Measurements from ENCODE around the gene KCNIP4.

Gene KCNIP4

DNA sequence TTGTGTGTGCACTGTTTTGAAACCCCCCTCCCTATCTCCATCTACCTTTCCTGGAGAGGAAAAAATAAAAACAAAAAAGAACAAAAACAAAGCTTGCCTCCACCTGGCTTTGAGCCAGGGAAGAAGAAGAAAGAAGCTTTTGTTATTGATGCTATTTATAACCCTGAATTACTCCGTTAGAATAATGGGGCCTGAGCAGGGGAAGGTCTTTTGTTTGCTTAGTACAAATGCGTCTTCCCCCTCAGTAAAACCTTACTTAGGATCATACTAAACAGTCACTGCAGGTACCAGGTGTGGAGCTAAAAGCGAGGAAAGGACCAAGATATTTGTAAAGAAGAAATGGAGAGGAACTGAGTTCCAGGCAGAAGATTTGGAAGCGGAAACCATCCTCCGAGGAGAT, 352.1 kb downstream of the KCNIP4 start:
- Histone ChIP-seq H3K9me3 (ENCODE audit: control insufficient read depth in 2 of 2, low read length in 2 of 2) (no peaks in the 10 kb centered on the region), H3K36me3 (ENCODE audit: control insufficient read depth in 2 of 2, insufficient read depth in 2 of 2, low read length in 2 of 2) (no peaks in the 10 kb centered on the region), H3K27ac (ENCODE audit: low read length) (no peak overlapping the region), H3K27me3 (ENCODE audit: control insufficient read depth in 1 of 2, insufficient read depth in 2 of 2, low read length in 2 of 2) (no peaks in the 10 kb centered on the region), H3K9ac (ENCODE audit: low read length in 2 of 2) (no peak overlapping the region), H3K4me1 (ENCODE audit: control insufficient read depth, insufficient read depth, low read length) (no peaks in the 10 kb centered on the region), H3K4me3 (ENCODE audit: low read length in 2 of 2) (no peak overlapping the region)

DNA sequence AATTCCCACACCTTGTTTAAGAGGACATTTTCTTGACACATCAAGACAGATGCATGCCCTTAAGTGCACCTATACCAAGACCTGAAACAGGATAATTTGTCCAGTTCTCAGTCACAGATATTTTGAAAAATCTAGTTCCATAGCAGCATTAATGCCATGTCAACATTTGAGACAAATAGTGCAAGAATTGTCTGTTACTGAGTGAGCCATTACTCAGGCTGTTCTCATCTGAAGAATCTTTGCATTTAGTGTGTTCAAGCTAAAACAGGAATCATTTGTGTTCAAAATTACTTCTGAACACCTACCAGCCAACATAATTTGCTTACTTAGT, 354.9 kb downstream of the KCNIP4 start:
- Histone ChIP-seq H3K27ac (ENCODE audit: low read length) (no peak overlapping the region), H3K27me3 (ENCODE audit: control insufficient read depth in 1 of 2, insufficient read depth in 2 of 2, low read length in 2 of 2) (no peaks in the 10 kb centered on the region), H3K4me1 (ENCODE audit: control insufficient read depth, insufficient read depth, low read length) (no peaks in the 10 kb centered on the region)

DNA sequence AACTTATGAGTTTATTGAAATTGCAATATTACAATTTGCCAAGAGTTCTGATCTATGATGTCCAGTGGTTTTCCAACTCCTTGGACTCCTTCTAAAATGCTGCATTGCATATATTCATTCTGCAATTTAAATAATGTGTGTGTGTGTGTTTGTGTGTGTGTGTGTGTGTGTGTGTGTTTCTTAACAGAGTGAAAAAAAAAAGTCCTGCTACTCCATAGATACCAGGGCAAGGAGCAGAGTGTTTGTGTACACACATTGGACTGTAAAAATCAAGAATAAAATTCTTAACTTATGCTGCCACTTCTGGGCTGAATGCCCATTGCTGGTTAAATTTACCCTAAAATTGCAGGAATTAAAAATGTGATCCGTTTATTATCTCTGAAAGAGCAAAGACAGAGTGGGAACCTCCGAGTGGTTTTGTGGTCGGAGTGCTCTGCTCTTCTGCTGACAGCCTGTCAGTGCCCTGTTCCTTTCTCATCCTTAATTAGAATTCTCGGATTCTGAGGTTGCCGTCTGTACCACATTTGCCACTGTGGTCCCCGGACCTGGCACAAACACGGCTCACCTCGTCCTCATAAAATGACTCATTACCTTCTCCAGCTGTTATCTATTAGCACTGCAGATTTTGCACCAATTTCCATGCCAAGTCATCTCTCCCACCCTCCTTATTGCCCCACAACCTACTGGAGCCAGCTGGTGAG, 355.5 kb downstream of the KCNIP4 start:
- no peaks in the 10 kb centered on the region for H3K27me3 ChIP-seq (ENCODE audit: control insufficient read depth in 1 of 2, insufficient read depth in 2 of 2, low read length in 2 of 2)
- H3K27ac ChIP-seq (ENCODE audit: low read length): no peak overlapping the region
- H3K36me3 ChIP-seq (ENCODE audit: control insufficient read depth in 2 of 2, insufficient read depth in 2 of 2, low read length in 2 of 2): no peaks in the 10 kb centered on the region
- no peak overlapping the region for H3K4me3 ChIP-seq (ENCODE audit: low read length in 2 of 2)
- no peaks in the 10 kb centered on the region for H3K9me3 ChIP-seq (ENCODE audit: control insufficient read depth in 2 of 2, low read length in 2 of 2)
- H3K4me1 ChIP-seq (ENCODE audit: control insufficient read depth, insufficient read depth, low read length): no peaks in the 10 kb centered on the region
- H3K9ac ChIP-seq (ENCODE audit: low read length in 2 of 2): no peak overlapping the region

More for the DNA sequence above, 354.9 kb downstream of the KCNIP4 start:
- H3K9me3 ChIP-seq (ENCODE audit: control insufficient read depth in 2 of 2, low read length in 2 of 2): no peaks in the 10 kb centered on the region
- H3K4me3 ChIP-seq (ENCODE audit: low read length in 2 of 2): no peak overlapping the region
- H3K36me3 ChIP-seq (ENCODE audit: control insufficient read depth in 2 of 2, insufficient read depth in 2 of 2, low read length in 2 of 2): no peaks in the 10 kb centered on the region
- H3K9ac ChIP-seq (ENCODE audit: low read length in 2 of 2): no peak overlapping the region

DNA sequence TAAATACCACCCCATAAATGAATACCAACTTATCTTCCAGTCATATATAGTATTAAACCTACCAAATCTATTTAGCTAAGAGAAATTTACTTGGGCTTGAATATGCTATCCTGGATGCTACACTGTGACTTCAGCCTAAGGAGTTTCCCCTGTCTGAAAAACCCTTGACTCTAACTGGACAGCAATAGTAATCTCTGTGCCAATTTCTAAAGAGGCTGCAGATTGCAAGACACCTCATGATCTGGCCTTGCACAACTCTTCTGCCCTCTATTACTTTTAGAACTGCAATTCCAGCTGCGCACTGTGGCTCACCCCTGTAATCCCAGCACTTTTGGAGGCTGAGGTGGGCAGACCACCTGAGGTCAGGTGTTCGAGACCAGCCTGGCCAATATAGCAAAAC, 371.5 kb downstream of the KCNIP4 start:
- Histone ChIP-seq H3K36me3 (ENCODE audit: control insufficient read depth in 2 of 2, insufficient read depth in 2 of 2, low read length in 2 of 2) (no peaks in the 10 kb centered on the region), H3K4me1 (ENCODE audit: control insufficient read depth, insufficient read depth, low read length) (no peaks in the 10 kb centered on the region), H3K27me3 (ENCODE audit: control insufficient read depth in 1 of 2, insufficient read depth in 2 of 2, low read length in 2 of 2) (no peaks in the 10 kb centered on the region), H3K9ac (ENCODE audit: low read length in 2 of 2) (no peak overlapping the region), H3K4me3 (ENCODE audit: low read length in 2 of 2) (no peak overlapping the region), H3K9me3 (ENCODE audit: control insufficient read depth in 2 of 2, low read length in 2 of 2) (no peaks in the 10 kb centered on the region), H3K27ac (ENCODE audit: low read length) (no peak overlapping the region)

DNA sequence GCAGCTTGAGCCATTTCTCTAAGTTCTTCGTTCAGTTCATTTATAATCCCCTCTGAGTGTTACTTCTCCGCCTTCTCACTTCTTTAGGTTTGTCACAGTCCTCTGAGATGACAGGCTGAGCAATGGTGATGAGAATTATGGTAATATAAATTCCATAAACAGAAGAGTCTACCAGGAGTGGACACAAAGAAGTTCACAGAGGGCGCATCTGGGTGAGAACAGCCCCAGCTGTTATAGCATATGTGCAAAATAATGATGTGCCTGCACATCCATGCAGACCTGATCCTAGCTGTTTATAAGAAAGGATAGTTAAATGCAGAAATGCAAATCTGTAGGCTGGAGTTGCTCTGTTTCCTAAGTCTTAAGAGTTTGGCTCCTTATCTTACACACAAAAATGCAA, 377.5 kb downstream of the KCNIP4 start:
- H3K4me1 ChIP-seq (ENCODE audit: control insufficient read depth, insufficient read depth, low read length): no peaks in the 10 kb centered on the region
- no peak overlapping the region for H3K9ac ChIP-seq (ENCODE audit: low read length in 2 of 2)
- H3K27ac ChIP-seq (ENCODE audit: low read length): no peak overlapping the region
- no peaks in the 10 kb centered on the region for H3K27me3 ChIP-seq (ENCODE audit: control insufficient read depth in 1 of 2, insufficient read depth in 2 of 2, low read length in 2 of 2)
- H3K36me3 ChIP-seq (ENCODE audit: control insufficient read depth in 2 of 2, insufficient read depth in 2 of 2, low read length in 2 of 2): no peaks in the 10 kb centered on the region
- H3K4me3 ChIP-seq (ENCODE audit: low read length in 2 of 2): no peak overlapping the region
- no peaks in the 10 kb centered on the region for H3K9me3 ChIP-seq (ENCODE audit: control insufficient read depth in 2 of 2, low read length in 2 of 2)

DNA sequence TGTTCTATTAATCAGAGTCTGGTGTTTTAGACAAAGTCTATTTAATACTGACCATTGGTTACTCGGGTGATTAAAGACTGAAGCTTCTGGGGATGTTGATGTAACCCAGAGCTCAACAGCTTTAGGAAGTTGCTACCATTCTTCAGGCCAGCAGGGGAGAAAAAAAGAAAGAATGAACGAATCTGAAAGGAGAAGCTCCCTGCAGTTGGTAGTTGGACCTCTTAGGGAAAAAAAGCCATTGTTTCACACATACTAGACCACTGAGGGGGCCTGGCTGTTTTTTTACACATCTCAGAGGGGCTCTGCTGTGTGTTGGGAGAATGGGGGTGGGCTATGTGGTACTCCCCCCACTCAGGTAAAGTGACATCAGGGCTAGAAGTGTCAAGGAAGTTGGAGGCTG, 378.9 kb downstream of the KCNIP4 start:
- H3K9ac ChIP-seq (ENCODE audit: low read length in 2 of 2): no peak overlapping the region
- H3K27me3 ChIP-seq (ENCODE audit: control insufficient read depth in 1 of 2, insufficient read depth in 2 of 2, low read length in 2 of 2): no peaks in the 10 kb centered on the region
- H3K9me3 ChIP-seq (ENCODE audit: control insufficient read depth in 2 of 2, low read length in 2 of 2): no peaks in the 10 kb centered on the region
- H3K36me3 ChIP-seq (ENCODE audit: control insufficient read depth in 2 of 2, insufficient read depth in 2 of 2, low read length in 2 of 2): no peaks in the 10 kb centered on the region
- no peaks in the 10 kb centered on the region for H3K4me1 ChIP-seq (ENCODE audit: control insufficient read depth, insufficient read depth, low read length)
- no peak overlapping the region for H3K27ac ChIP-seq (ENCODE audit: low read length)
- no peak overlapping the region for H3K4me3 ChIP-seq (ENCODE audit: low read length in 2 of 2)

DNA sequence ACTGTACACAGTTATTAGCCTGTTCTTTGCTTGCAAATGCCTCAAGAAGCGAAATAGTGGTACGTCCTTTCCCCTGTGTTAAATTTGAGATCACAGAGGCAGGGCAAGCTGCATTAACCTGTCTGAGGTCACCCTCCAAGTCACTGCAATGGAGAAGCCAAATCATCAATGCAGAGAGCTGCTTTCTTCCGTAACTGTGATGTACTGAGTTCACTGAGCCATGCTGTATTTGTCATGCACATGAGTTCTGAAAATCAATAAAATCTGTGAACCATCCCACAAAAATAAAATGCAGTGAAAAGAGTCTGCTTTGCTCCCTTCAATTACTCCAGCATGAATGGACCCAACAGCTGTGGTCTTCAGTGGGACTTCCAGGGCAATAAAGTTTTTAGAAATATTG, 393.5 kb downstream of the KCNIP4 start:
- Histone ChIP-seq H3K4me1 (ENCODE audit: control insufficient read depth, insufficient read depth, low read length) (no peaks in the 10 kb centered on the region), H3K36me3 (ENCODE audit: control insufficient read depth in 2 of 2, insufficient read depth in 2 of 2, low read length in 2 of 2) (no peaks in the 10 kb centered on the region), H3K9me3 (ENCODE audit: control insufficient read depth in 2 of 2, low read length in 2 of 2) (no peaks in the 10 kb centered on the region), H3K27me3 (ENCODE audit: control insufficient read depth in 1 of 2, insufficient read depth in 2 of 2, low read length in 2 of 2) (no peaks in the 10 kb centered on the region), H3K9ac (ENCODE audit: low read length in 2 of 2) (no peak overlapping the region), H3K27ac (ENCODE audit: low read length) (no peak overlapping the region), H3K4me3 (ENCODE audit: low read length in 2 of 2) (no peak overlapping the region)

GRCh38 chr4:21554500-21554899, 394.1 kb downstream of the KCNIP4 start:
- no peaks in the 10 kb centered on the region for H3K36me3 ChIP-seq (ENCODE audit: control insufficient read depth in 2 of 2, insufficient read depth in 2 of 2, low read length in 2 of 2)

GRCh38 chr4:21554066-21554465, 394.5 kb downstream of the KCNIP4 start:
- H3K27ac ChIP-seq (ENCODE audit: low read length): no peak overlapping the region
- no peak overlapping the region for H3K9ac ChIP-seq (ENCODE audit: low read length in 2 of 2)
- H3K27me3 ChIP-seq (ENCODE audit: control insufficient read depth in 1 of 2, insufficient read depth in 2 of 2, low read length in 2 of 2): no peaks in the 10 kb centered on the region
- H3K9me3 ChIP-seq (ENCODE audit: control insufficient read depth in 2 of 2, low read length in 2 of 2): no peaks in the 10 kb centered on the region
- H3K36me3 ChIP-seq (ENCODE audit: control insufficient read depth in 2 of 2, insufficient read depth in 2 of 2, low read length in 2 of 2): no peaks in the 10 kb centered on the region
- no peak overlapping the region for H3K4me3 ChIP-seq (ENCODE audit: low read length in 2 of 2)
- no peaks in the 10 kb centered on the region for H3K4me1 ChIP-seq (ENCODE audit: control insufficient read depth, insufficient read depth, low read length)

More at GRCh38 chr4:21554500-21554899, 394.1 kb downstream of the KCNIP4 start:
- no peak overlapping the region for H3K9ac ChIP-seq (ENCODE audit: low read length in 2 of 2)
- H3K4me3 ChIP-seq (ENCODE audit: low read length in 2 of 2): no peak overlapping the region
- H3K27me3 ChIP-seq (ENCODE audit: control insufficient read depth in 1 of 2, insufficient read depth in 2 of 2, low read length in 2 of 2): no peaks in the 10 kb centered on the region
- H3K27ac ChIP-seq (ENCODE audit: low read length): no peak overlapping the region
- no peaks in the 10 kb centered on the region for H3K9me3 ChIP-seq (ENCODE audit: control insufficient read depth in 2 of 2, low read length in 2 of 2)
- H3K4me1 ChIP-seq (ENCODE audit: control insufficient read depth, insufficient read depth, low read length): no peaks in the 10 kb centered on the region

- no peaks in the 10 kb centered on the region for H3K4me1 ChIP-seq (ENCODE audit: control insufficient read depth, insufficient read depth, low read length)
- no peak overlapping the region for H3K27ac ChIP-seq (ENCODE audit: low read length)
- no peaks in the 10 kb centered on the region for H3K27me3 ChIP-seq (ENCODE audit: control insufficient read depth in 1 of 2, insufficient read depth in 2 of 2, low read length in 2 of 2)
- no peaks in the 10 kb centered on the region for H3K36me3 ChIP-seq (ENCODE audit: control insufficient read depth in 2 of 2, insufficient read depth in 2 of 2, low read length in 2 of 2)
- no peak overlapping the region for H3K9ac ChIP-seq (ENCODE audit: low read length in 2 of 2)
- H3K4me3 ChIP-seq (ENCODE audit: low read length in 2 of 2): no peak overlapping the region
- no peaks in the 10 kb centered on the region for H3K9me3 ChIP-seq (ENCODE audit: control insufficient read depth in 2 of 2, low read length in 2 of 2)
Measured at GRCh38 chr4:21552455-21552854, 396.1 kb downstream of the KCNIP4 start.

DNA sequence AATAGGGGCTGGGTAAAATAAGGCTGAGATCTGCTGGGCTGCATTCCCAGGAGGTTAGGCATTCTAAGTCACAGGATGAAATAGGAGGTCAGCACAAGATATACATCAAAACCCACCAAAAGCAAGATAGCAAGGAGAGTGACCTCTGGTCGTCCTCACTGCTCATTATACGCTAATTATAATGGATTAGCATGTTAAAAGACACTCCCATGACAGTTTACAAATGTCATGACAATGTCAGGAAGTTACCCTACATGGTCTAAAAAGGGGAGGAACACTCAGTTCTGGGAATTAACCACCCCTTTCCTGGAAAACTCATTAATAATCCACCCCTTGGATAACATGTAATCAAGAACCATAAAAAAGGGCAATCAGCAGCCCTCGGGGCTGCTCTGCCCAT, 403.6 kb downstream of the KCNIP4 start:
- no peaks in the 10 kb centered on the region for H3K4me1 ChIP-seq (ENCODE audit: control insufficient read depth, insufficient read depth, low read length)
- H3K27ac ChIP-seq (ENCODE audit: low read length): no peak overlapping the region
- no peak overlapping the region for H3K9ac ChIP-seq (ENCODE audit: low read length in 2 of 2)
- H3K27me3 ChIP-seq (ENCODE audit: control insufficient read depth in 1 of 2, insufficient read depth in 2 of 2, low read length in 2 of 2): no peaks in the 10 kb centered on the region
- H3K36me3 ChIP-seq (ENCODE audit: control insufficient read depth in 2 of 2, insufficient read depth in 2 of 2, low read length in 2 of 2): no peaks in the 10 kb centered on the region
- peaks cover 3 to 4% of the 10 kb centered on the region in 2 donors for H3K9me3 ChIP-seq (ENCODE audit: control insufficient read depth in 2 of 2, low read length in 2 of 2)
- H3K4me3 ChIP-seq (ENCODE audit: low read length in 2 of 2): no peak overlapping the region
